Neural crest cell (in vitro differentiated cells): Measurements from ENCODE around the gene TTC24. TPM values are rescaled to one million over a fixed set of nuclear protein-coding genes. Genes with fewer than 3 reads are reported as not detected.
A peak's percentile ranks its signal among the peaks of the same experiment; 100 is the strongest.
"Not testable (repeated sequence)": the region's sequence is repeated elsewhere in the genome, so short reads cannot be mapped to it uniquely, and the experiment has no call there.

ENCODE experiments used
- DNase-seq: peaks from one replicate; pipeline ENCODE4 v3.0.0; 2021; ENCODE audit warnings: low read depth, mixed read lengths, low spot score
- H3K27ac Mint-ChIP-seq: one replicate; pipeline ENCODE4 v1.8.0; 2021; ENCODE audit warnings: mild to moderate bottlenecking, mixed read lengths; ENCODE audit not compliant: unreplicated experiment
- H3K27me3 Mint-ChIP-seq: 2 replicates; pipeline ENCODE4 v1.8.0; 2021; ENCODE audit warnings: low read depth, mild to moderate bottlenecking, mixed read lengths
- H3K36me3 Mint-ChIP-seq: 2 replicates; pipeline ENCODE4 v1.8.0; 2021; ENCODE audit warnings: low read depth, mild to moderate bottlenecking, mixed read lengths
- H3K4me1 Mint-ChIP-seq: 2 replicates; pipeline ENCODE4 v1.8.0; 2021; ENCODE audit warnings: mixed read lengths
- H3K4me3 Mint-ChIP-seq: one replicate; pipeline ENCODE4 v1.8.0; 2021; ENCODE audit warnings: mild to moderate bottlenecking, mixed read lengths
- H3K9me3 Mint-ChIP-seq: 2 replicates; pipeline ENCODE4 v1.8.0; 2021; ENCODE audit warnings: mixed read lengths
- total RNA-seq: library from RNA; stranded (reverse); gene quantifications from 2 replicates; pipeline ENCODE4 v1.2.1, GENCODE V29; 2021
- TF ChIP-seq, protein P1 (sequence below): fragments of 200-600 bp; sonication (generic); conservative IDR thresholded peaks from 2 replicates; pipeline ENCODE4 v1.5.0; 2021; ENCODE audit warnings: antibody characterized with exemption, mild to moderate bottlenecking

TTC24 gene
- total RNA-seq, 1 donor from 2014 or later = not detected

GRCh38 chr1:156582388-156583017 is 3.0 kb downstream of the TTC24 start:
- TF ChIP-seq, protein P1, sequence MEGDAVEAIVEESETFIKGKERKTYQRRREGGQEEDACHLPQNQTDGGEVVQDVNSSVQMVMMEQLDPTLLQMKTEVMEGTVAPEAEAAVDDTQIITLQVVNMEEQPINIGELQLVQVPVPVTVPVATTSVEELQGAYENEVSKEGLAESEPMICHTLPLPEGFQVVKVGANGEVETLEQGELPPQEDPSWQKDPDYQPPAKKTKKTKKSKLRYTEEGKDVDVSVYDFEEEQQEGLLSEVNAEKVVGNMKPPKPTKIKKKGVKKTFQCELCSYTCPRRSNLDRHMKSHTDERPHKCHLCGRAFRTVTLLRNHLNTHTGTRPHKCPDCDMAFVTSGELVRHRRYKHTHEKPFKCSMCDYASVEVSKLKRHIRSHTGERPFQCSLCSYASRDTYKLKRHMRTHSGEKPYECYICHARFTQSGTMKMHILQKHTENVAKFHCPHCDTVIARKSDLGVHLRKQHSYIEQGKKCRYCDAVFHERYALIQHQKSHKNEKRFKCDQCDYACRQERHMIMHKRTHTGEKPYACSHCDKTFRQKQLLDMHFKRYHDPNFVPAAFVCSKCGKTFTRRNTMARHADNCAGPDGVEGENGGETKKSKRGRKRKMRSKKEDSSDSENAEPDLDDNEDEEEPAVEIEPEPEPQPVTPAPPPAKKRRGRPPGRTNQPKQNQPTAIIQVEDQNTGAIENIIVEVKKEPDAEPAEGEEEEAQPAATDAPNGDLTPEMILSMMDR = no peak
- no peak for DNase-seq
- H3K36me3 Mint-ChIP-seq = no peaks in the 10 kb centered on the region

GRCh38 chr1:156583821-156584622 is 4.5 kb downstream of the TTC24 start:
- DNase-seq = peak; percentile 84
- Mint-ChIP-seq H3K4me1 (peaks cover 9% of the 10 kb centered on the region), H3K27ac (no peak overlapping the region), H3K9me3 (no peaks in the 10 kb centered on the region), H3K36me3 (no peaks in the 10 kb centered on the region), H3K4me3 (peak overlapping the region; percentile 58), H3K27me3 (no peaks in the 10 kb centered on the region)
- TF ChIP-seq, protein P1 = peak; percentile 90

More at GRCh38 chr1:156582388-156583017, 3.0 kb downstream of the TTC24 start:
- H3K9me3 Mint-ChIP-seq = no peaks in the 10 kb centered on the region
- H3K27me3 Mint-ChIP-seq = no peaks in the 10 kb centered on the region
- H3K27ac Mint-ChIP-seq = peak overlapping the region; percentile 36
- H3K4me3 Mint-ChIP-seq = no peak overlapping the region
- peaks cover 15% of the 10 kb centered on the region for H3K4me1 Mint-ChIP-seq

GRCh38 chr1:156584813-156585212 is 5.3 kb downstream of the TTC24 start:
- no peak for DNase-seq
- H3K27me3 Mint-ChIP-seq = no peaks in the 10 kb centered on the region
- no peaks in the 10 kb centered on the region for H3K9me3 Mint-ChIP-seq
- no peak overlapping the region for H3K27ac Mint-ChIP-seq
- H3K4me1 Mint-ChIP-seq = peaks cover 9% of the 10 kb centered on the region
- no peaks in the 10 kb centered on the region for H3K36me3 Mint-ChIP-seq
- TF ChIP-seq, protein P1 = peak; percentile 48
- no peak overlapping the region for H3K4me3 Mint-ChIP-seq

- no peak overlapping the region for H3K4me3 Mint-ChIP-seq
- H3K27me3 Mint-ChIP-seq = no peaks in the 10 kb centered on the region
- TF ChIP-seq, protein P1 = no peak
- H3K36me3 Mint-ChIP-seq = no peaks in the 10 kb centered on the region
- H3K4me1 Mint-ChIP-seq = peaks cover 8% of the 10 kb centered on the region
- no peaks in the 10 kb centered on the region for H3K9me3 Mint-ChIP-seq
- DNase-seq = no peak
- no peak overlapping the region for H3K27ac Mint-ChIP-seq
Observed at GRCh38 chr1:156586323-156586722, 6.8 kb downstream of the TTC24 start.

GRCh38 chr1:156586892-156587477 is 7.5 kb downstream of the TTC24 start:
- Mint-ChIP-seq H3K36me3 (no peaks in the 10 kb centered on the region), H3K27me3 (no peaks in the 10 kb centered on the region), H3K27ac (no peak overlapping the region), H3K4me1 (peaks cover 10% of the 10 kb centered on the region), H3K9me3 (no peaks in the 10 kb centered on the region), H3K4me3 (no peak overlapping the region)
- no peak for DNase-seq
- TF ChIP-seq, protein P1 = no peak

DNA sequence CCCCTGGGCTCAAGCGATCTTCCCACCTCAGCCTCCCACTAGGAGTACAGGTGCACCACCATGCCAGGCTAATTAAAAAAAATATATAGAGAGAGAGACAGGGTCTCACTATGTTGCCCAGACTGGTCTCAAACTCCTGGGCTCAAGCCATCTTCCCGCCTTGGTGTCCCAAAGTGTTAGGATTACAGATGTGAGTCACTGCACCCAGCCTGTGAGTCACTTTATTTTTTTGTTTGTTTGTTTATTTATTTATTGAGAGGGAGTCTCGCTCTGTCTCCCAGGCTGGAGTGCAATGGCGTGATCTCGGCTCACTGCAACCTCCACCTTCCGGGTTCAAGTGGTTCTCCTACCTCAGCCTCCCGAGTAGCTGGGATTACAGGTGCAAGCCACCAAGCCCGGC is 8.4 kb downstream of the TTC24 start:
- H3K27ac Mint-ChIP-seq, H3K36me3 Mint-ChIP-seq, H3K9me3 Mint-ChIP-seq, DNase-seq, H3K27me3 Mint-ChIP-seq: not testable (repeated sequence)
- H3K4me1 Mint-ChIP-seq = peaks cover 17% of the 10 kb centered on the region
- peak overlapping the region; percentile 31 for H3K4me3 Mint-ChIP-seq
